Right atrium auricular region (tissue), 2 donors: ENCODE results near the gene FNDC3A. TPM values are rescaled to one million over a fixed set of nuclear protein-coding genes. Genes with fewer than 3 reads are reported as not detected.

Source experiments
- DNase-seq: peaks from one replicate; pipeline ENCODE4 v3.0.0-alpha.2; 2019; ENCODE audit warnings: low spot score
- H3K27ac ChIP-seq, 2 donors: fragments of 200-600 bp; sonication (generic); 1 replicate in 1 of 2; 2 replicates in 1 of 2; pipeline ENCODE4 v1.5.1; 2016 to 2019
- H3K27me3 ChIP-seq, 2 donors: fragments of 200-600 bp; sonication (generic); one replicate each; pipeline versions ENCODE4 v1.5.1 to v1.6.0; 2017 to 2019
- H3K36me3 ChIP-seq: fragments of 200-600 bp; sonication (generic); one replicate; pipeline ENCODE4 v1.5.1; 2016
- H3K4me1 ChIP-seq, 2 donors: fragments of 200-600 bp; sonication (generic); one replicate each; pipeline versions ENCODE4 v1.5.1 to v1.6.0; 2017 to 2019
- H3K4me3 ChIP-seq, 2 donors: fragments of 200-600 bp; sonication (generic); 1 replicate in 1 of 2; 2 replicates in 1 of 2; pipeline ENCODE4 v1.5.1; 2017 to 2019; ENCODE audit warnings: mild to moderate bottlenecking in 1 of 2, moderate library complexity in 1 of 2
- H3K9me3 ChIP-seq, 2 donors: fragments of 200-600 bp; sonication (generic); one replicate each; pipeline ENCODE4 v1.5.1; 2019
- total RNA-seq, 2 donors: library from RNA; depleted of rRNA; stranded (reverse); fragments of >200 nt; gene quantifications; one replicate each; pipeline ENCODE4 v1.1.0, GENCODE V29; 2016
- TF ChIP-seq, protein P1 (sequence below), 2 donors: fragments of 200-600 bp; sonication (generic); IDR thresholded peaks; one replicate each; pipeline ENCODE4 v1.5.1; 2019; ENCODE audit warnings: antibody characterized with exemption in 2 of 2

Gene FNDC3A
- total RNA-seq, 2 donors from 2014 or later = 22.7 to 29.4 TPM

DNA sequence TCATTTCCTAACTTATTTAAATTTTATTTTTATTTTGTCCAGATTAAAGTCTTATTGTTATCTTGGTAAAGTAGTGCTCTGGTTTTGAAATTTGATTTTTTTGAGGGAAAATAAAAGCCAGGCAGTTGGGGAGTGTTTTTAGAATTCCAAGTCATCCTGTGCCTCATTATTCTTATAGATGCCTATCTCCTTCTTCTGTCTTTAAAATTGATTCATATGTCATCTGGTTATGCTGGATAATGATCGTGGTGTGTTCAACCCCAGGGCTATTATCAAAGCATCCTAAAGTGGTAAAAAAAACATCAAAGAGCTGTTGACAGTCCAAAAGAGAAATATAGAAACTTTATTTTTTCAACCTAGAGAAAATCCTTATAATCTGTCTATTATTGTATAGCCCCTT lies 6.0 kb upstream of the FNDC3A start:
- TF ChIP-seq, protein P1, sequence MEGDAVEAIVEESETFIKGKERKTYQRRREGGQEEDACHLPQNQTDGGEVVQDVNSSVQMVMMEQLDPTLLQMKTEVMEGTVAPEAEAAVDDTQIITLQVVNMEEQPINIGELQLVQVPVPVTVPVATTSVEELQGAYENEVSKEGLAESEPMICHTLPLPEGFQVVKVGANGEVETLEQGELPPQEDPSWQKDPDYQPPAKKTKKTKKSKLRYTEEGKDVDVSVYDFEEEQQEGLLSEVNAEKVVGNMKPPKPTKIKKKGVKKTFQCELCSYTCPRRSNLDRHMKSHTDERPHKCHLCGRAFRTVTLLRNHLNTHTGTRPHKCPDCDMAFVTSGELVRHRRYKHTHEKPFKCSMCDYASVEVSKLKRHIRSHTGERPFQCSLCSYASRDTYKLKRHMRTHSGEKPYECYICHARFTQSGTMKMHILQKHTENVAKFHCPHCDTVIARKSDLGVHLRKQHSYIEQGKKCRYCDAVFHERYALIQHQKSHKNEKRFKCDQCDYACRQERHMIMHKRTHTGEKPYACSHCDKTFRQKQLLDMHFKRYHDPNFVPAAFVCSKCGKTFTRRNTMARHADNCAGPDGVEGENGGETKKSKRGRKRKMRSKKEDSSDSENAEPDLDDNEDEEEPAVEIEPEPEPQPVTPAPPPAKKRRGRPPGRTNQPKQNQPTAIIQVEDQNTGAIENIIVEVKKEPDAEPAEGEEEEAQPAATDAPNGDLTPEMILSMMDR (IDR thresholded peaks at IDR 0.05) = no peak
- Histone ChIP-seq H3K4me1 (no peaks in the 10 kb centered on the region), H3K27ac (no peak overlapping the region), H3K9me3 (peaks cover 0 to 4% of the 10 kb centered on the region in 2 donors), H3K36me3 (no peaks in the 10 kb centered on the region), H3K27me3 (no peaks in the 10 kb centered on the region), H3K4me3 (no peak overlapping the region)
- no peak for DNase-seq

DNA sequence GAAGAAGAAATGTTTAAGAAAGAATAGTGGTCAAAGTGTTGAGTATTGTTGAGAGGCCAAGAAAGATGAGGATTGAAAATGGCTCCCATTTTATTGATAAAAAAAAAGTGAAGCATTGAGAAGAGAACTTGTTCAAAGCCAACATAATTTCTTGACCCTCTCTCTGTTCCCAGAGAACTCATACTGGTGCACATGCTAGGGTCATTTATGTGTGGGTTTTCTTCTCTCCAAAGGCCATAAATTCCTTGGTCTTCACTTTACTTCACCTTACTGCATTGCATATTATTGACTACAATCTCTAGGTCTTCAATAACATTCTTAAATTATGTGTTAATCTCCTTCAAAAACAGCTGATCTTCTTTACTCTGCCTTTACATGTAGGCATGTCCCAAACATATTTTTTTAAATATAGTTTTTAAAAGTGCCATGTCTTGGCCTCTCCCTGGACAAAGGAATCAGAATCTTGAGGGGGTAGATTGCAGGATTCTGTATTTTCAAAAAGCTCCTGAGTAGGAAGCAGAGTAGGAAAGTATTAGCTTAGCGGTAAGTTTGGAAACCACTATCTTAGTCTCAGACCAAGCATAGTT lies 1.8 kb upstream of the FNDC3A start:
- Histone ChIP-seq H3K4me3 (no peak overlapping the region), H3K36me3 (no peaks in the 10 kb centered on the region), H3K27ac (no peak overlapping the region), H3K27me3 (no peaks in the 10 kb centered on the region), H3K9me3 (peaks cover 0 to 4% of the 10 kb centered on the region in 2 donors), H3K4me1 (peaks cover 0 to 18% of the 10 kb centered on the region in 2 donors)
- no peak for DNase-seq
- TF ChIP-seq, protein P1 (IDR thresholded peaks at IDR 0.05) = no peak

DNA sequence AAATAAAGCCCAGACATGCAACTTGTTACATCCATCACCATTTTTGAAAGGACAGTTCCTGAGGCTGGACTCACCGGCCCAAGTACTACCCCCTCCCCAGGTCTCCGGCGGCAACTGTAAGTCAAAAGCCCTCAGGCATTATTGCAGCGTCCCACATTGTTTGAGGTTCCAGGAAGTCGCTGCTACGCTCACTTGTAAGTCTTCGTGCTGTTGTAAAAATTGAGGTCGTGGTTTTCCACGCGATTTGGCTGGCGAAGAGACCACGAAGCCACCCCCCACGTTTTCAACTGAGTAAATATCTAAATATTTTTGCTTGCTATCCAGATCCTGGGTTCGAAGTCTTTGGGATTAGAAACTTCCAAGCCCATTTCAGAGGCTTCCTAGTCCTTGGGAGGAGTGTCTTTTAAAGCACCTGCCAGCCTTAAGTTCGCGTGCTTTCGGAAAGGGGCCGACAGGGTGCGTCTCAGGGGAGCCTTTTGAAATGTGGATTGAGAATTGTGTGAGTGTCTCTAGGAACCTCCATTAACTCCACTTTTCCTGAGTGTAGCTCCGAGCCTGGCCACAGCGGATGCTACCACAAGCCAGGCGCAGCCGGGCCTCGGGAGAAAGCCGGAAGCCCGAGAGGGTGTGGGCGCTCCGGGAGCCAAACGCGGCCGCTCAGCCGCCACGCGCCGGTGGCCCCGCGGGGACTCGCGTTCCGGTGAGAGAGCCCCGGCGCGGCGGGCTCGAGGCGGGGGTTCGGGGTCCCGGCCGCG lies 434 bp upstream of the FNDC3A start:
- H3K9me3 ChIP-seq = peaks cover 0 to 4% of the 10 kb centered on the region in 2 donors
- H3K4me1 ChIP-seq = peaks cover 0 to 28% of the 10 kb centered on the region in 2 donors
- TF ChIP-seq, protein P1 (IDR thresholded peaks at IDR 0.05) = peak in 1 of 2 donors; percentile 9
- peak overlapping the region; percentile 76 to 81 for H3K4me3 ChIP-seq
- H3K27ac ChIP-seq = peak overlapping the region; percentile 98 to 100
- H3K36me3 ChIP-seq = no peaks in the 10 kb centered on the region
- no peaks in the 10 kb centered on the region for H3K27me3 ChIP-seq
- peak; percentile 68 for DNase-seq

- H3K4me1 ChIP-seq = peaks cover 0 to 28% of the 10 kb centered on the region in 2 donors
- H3K4me3 ChIP-seq = peak overlapping the region; percentile 76 to 81
- TF ChIP-seq, protein P1 (IDR thresholded peaks at IDR 0.05) = no peak
- DNase-seq = peak; percentile 60
- no peaks in the 10 kb centered on the region for H3K36me3 ChIP-seq
- peaks cover 0 to 4% of the 10 kb centered on the region in 2 donors for H3K9me3 ChIP-seq
- no peaks in the 10 kb centered on the region for H3K27me3 ChIP-seq
- H3K27ac ChIP-seq = peak overlapping the region; percentile 98 to 100
Observed at GRCh38 chr13:48976576-48977285, 1.0 kb downstream of the FNDC3A start.

DNA sequence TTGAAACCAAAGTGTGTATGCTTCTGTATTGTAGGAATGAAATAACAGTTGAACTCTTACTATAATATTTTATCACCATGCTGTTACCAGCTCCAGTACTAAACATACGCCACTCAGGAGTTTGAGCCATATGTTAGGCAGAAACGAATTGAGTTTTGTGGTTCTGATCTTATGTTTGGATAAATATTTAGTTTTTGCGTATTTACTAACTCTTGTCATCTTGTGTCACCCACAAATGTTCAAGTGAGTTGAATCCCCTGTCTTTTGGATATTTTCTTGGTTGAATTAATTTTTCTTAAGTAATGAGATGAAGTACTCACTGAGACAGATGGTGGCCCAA lies 1.5 kb downstream of the FNDC3A start:
- Histone ChIP-seq H3K9me3 (peaks cover 0 to 4% of the 10 kb centered on the region in 2 donors), H3K27me3 (no peaks in the 10 kb centered on the region), H3K4me3 (peak overlapping the region; percentile 76 to 81), H3K4me1 (peaks cover 0 to 28% of the 10 kb centered on the region in 2 donors), H3K27ac (peak overlapping the region; percentile 98 to 100), H3K36me3 (no peaks in the 10 kb centered on the region)
- DNase-seq = no peak
- TF ChIP-seq, protein P1 (IDR thresholded peaks at IDR 0.05) = no peak
